Natural killer cell treated with Interleukin-12 subunit alpha and Interleukin-12 subunit beta and Interleukin-15 and Interleukin-18, amount 100 ng/mL, for 72 hours (primary cell): ENCODE measurements around the gene ZNF511. TPM values are rescaled to one million over a fixed set of nuclear protein-coding genes. Genes with fewer than 3 reads are reported as not detected.

Experiments
- ATAC-seq, 2 donors: fragments of 150-1000 bp; cut with Tn5 transposase in 1 of 2; sonication (Bioruptor Pico), chemical (Tn5 transposase) in 1 of 2; 2 replicates each; pipeline ENCODE4 v1.10.0; 2021
- DNase-seq: peaks from one replicate; pipeline ENCODE4 v3.0.0; 2022; ENCODE audit warnings: low spot score
- H3K27ac Mint-ChIP-seq, 2 donors: 1 replicate in 1 of 2; 2 replicates in 1 of 2; pipeline ENCODE4 v1.8.0; 2022; ENCODE audit warnings: mixed read lengths in 2 of 2, mild to moderate bottlenecking in 1 of 2, moderate library complexity in 1 of 2
- H3K27me3 Mint-ChIP-seq, 2 donors: 1 replicate in 1 of 2; 2 replicates in 1 of 2; pipeline ENCODE4 v1.8.0; 2022; ENCODE audit warnings: mixed read lengths in 2 of 2
- H3K36me3 Mint-ChIP-seq: one replicate; pipeline ENCODE4 v1.8.0; 2022; ENCODE audit warnings: mixed read lengths
- H3K4me1 Mint-ChIP-seq, 2 donors: 1 replicate in 1 of 2; 2 replicates in 1 of 2; pipeline ENCODE4 v1.8.0; 2022; ENCODE audit warnings: low read depth in 2 of 2, mixed read lengths in 2 of 2, mild to moderate bottlenecking in 1 of 2
- H3K4me3 Mint-ChIP-seq: one replicate; pipeline ENCODE4 v1.8.0; 2022; ENCODE audit warnings: mixed read lengths
- H3K9me3 Mint-ChIP-seq: 2 replicates; pipeline ENCODE4 v1.8.0; 2022; ENCODE audit warnings: mixed read lengths
- total RNA-seq, 2 donors: library from RNA; stranded (reverse); gene quantifications; one replicate each; pipeline ENCODE4 v1.2.3, GENCODE V29; 2022

ZNF511 gene
- total RNA-seq, 2 donors from 2014 or later = 38.1 to 73.2 TPM

- Mint-ChIP-seq H3K4me1 (peaks cover 3 to 5% of the 10 kb centered on the region in 2 donors), H3K36me3 (no peaks in the 10 kb centered on the region), H3K27ac (no peak overlapping the region), H3K9me3 (no peaks in the 10 kb centered on the region), H3K27me3 (peaks cover 14 to 21% of the 10 kb centered on the region in 2 donors), H3K4me3 (no peak overlapping the region)
- no peak for ATAC-seq
- DNase-seq = no peak
These were observed 39.2 kb downstream of the ZNF511 start for GRCh38 chr10:133347710-133348517.

DNA sequence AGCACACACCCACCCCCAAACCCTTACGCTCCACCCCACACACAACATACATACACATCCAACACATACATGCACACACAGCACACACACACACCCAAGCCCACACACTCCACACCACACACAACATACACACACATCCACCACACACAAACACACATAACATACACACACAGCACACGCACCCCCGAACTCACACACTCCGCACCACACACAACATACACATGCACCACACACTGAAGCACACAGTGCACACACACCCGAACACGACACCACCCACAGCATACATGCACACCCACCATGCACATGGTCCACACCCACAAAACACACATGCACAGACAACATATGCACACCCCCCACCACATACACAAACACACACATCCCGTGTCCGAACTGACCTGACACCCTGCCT is 40.5 kb downstream of the ZNF511 start:
- DNase-seq = no peak
- ATAC-seq = no peak
- Mint-ChIP-seq H3K9me3 (no peaks in the 10 kb centered on the region), H3K4me3 (no peak overlapping the region), H3K36me3 (no peaks in the 10 kb centered on the region), H3K27ac (no peak overlapping the region), H3K27me3 (peaks cover 9 to 14% of the 10 kb centered on the region in 2 donors), H3K4me1 (peaks cover 3 to 5% of the 10 kb centered on the region in 2 donors)

GRCh38 chr10:133349577-133350011 is 40.9 kb downstream of the ZNF511 start:
- H3K4me3 Mint-ChIP-seq = no peak overlapping the region
- no peaks in the 10 kb centered on the region for H3K36me3 Mint-ChIP-seq
- peaks cover 3 to 5% of the 10 kb centered on the region in 2 donors for H3K4me1 Mint-ChIP-seq
- no peak overlapping the region for H3K27ac Mint-ChIP-seq
- no peaks in the 10 kb centered on the region for H3K9me3 Mint-ChIP-seq
- ATAC-seq (no peak), DNase-seq (no peak)
- peaks cover 9 to 12% of the 10 kb centered on the region in 2 donors for H3K27me3 Mint-ChIP-seq

DNA sequence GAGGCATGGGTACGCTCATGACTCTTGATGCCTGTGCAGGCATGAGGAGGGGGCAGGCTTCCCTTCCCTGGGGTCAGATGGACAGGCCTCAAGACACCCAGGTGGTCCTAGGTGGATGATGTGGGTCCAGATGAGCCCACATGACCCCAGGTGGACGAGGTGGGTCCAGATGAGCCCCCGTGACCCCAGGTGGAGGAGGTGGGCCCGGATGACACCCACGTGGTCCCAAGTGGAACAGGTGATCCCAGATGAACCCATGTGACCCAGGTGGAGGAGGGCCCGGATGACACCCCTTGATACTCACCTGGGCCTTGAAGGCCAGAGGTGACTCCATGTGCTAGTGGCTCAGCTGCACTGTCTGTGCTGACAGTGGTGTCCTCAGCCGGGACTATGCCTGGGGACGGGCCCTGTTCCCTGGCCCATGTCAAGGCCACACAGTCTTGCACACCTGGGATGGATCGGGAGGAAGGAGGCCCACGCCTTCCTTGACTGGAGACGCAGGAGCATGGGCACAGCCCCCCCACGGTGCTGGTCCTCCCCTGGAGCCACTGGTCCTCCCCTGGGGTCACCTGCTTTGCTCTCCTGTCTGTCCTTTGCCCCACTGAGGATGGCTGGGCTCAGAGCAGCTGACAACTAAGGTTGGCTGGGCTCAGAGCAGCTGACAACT is 41.7 kb downstream of the ZNF511 start:
- Mint-ChIP-seq H3K27me3 (peaks cover 9% of the 10 kb centered on the region in 2 donors), H3K36me3 (no peaks in the 10 kb centered on the region), H3K4me3 (no peak overlapping the region), H3K4me1 (peaks cover 3 to 5% of the 10 kb centered on the region in 2 donors), H3K9me3 (no peaks in the 10 kb centered on the region), H3K27ac (no peak overlapping the region)
- ATAC-seq (no peak), DNase-seq (no peak)

DNA sequence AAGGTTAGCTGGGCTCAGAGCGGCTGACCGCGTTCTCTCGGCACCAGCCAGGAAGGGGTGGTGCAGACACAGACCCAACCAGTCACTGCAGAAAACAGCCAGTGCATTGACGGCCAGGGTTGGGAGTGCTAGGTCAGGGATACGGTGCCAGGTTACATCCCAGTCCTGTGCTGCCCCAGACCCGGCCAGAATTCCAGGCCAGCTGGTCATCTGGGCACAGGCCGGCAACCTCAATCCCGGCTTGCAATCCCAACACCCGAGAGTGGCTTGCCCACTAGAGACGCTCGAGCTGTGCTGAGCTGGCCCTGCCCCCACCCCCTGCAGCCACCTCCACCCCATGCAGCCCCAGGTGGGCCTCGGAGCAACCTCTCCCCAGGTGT is 42.2 kb downstream of the ZNF511 start:
- H3K4me1 Mint-ChIP-seq = peaks cover 3 to 5% of the 10 kb centered on the region in 2 donors
- H3K27me3 Mint-ChIP-seq = peaks cover 4 to 9% of the 10 kb centered on the region in 2 donors
- no peaks in the 10 kb centered on the region for H3K9me3 Mint-ChIP-seq
- ATAC-seq = no peak
- no peaks in the 10 kb centered on the region for H3K36me3 Mint-ChIP-seq
- no peak for DNase-seq
- no peak overlapping the region for H3K4me3 Mint-ChIP-seq
- H3K27ac Mint-ChIP-seq = no peak overlapping the region

DNA sequence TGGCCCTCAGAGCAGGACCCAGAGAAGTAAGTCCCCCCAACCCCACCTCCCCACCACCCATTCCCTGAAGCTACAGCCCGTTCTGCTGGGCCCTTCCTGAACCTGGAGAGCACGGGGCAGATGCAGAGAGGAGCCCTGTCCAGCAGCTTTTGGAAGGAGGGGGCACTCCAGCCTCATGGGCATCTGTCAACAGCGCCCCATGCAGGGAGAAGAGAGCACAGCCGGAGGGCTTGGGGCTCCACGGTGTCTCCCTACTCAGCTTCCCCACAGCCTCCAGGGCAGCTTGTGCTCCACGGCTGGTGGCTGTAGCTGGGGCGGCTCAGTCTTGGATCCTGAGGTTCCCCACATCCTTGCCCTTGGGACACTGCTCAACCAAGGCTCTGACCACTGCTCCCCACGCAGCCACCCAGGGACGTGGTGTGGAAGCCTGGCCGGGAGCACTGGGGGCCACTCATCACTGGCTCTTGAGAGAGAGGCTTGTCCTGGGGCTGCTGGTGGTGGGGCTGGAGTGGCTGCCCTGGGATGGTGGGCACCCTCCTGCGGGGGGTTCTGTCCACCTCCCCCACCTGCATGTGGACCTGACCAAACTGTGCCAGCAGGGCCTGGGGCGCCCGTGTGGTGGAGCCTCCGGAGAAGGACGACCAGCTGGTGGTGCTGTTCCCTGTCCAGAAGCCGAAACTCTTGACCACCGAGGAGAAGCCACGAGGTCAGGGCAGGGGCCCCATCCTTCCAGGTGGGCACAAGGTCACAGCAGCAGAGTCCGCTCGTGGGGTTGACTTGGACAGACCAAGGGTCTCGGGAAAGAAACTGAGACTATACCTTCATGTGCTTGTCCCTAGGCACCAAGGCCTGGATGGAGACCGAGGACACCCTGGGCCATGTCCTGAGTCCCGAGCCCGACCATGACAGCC is 42.9 kb downstream of the ZNF511 start:
- no peaks in the 10 kb centered on the region for H3K9me3 Mint-ChIP-seq
- ATAC-seq = no peak
- no peak overlapping the region for H3K4me3 Mint-ChIP-seq
- H3K27me3 Mint-ChIP-seq = peaks cover 4 to 9% of the 10 kb centered on the region in 2 donors
- no peak for DNase-seq
- peaks cover 3 to 5% of the 10 kb centered on the region in 2 donors for H3K4me1 Mint-ChIP-seq
- no peak overlapping the region for H3K27ac Mint-ChIP-seq
- no peaks in the 10 kb centered on the region for H3K36me3 Mint-ChIP-seq

GRCh38 chr10:133353202-133353959 is 44.7 kb downstream of the ZNF511 start:
- no peak for ATAC-seq
- H3K4me3 Mint-ChIP-seq = no peak overlapping the region

GRCh38 chr10:133353988-133354605 is 45.4 kb downstream of the ZNF511 start:
- Mint-ChIP-seq H3K27me3 (peaks cover 2 to 5% of the 10 kb centered on the region in 2 donors), H3K27ac (no peak overlapping the region), H3K36me3 (no peaks in the 10 kb centered on the region), H3K4me3 (no peak overlapping the region), H3K4me1 (peaks cover 2 to 3% of the 10 kb centered on the region in 2 donors), H3K9me3 (no peaks in the 10 kb centered on the region)
- DNase-seq (no peak), ATAC-seq (no peak)

More at GRCh38 chr10:133353202-133353959, 44.7 kb downstream of the ZNF511 start:
- no peak overlapping the region for H3K27ac Mint-ChIP-seq
- no peak for DNase-seq
- no peaks in the 10 kb centered on the region for H3K9me3 Mint-ChIP-seq
- H3K36me3 Mint-ChIP-seq = no peaks in the 10 kb centered on the region
- peaks cover 3 to 5% of the 10 kb centered on the region in 2 donors for H3K4me1 Mint-ChIP-seq
- H3K27me3 Mint-ChIP-seq = peaks cover 4 to 9% of the 10 kb centered on the region in 2 donors

DNA sequence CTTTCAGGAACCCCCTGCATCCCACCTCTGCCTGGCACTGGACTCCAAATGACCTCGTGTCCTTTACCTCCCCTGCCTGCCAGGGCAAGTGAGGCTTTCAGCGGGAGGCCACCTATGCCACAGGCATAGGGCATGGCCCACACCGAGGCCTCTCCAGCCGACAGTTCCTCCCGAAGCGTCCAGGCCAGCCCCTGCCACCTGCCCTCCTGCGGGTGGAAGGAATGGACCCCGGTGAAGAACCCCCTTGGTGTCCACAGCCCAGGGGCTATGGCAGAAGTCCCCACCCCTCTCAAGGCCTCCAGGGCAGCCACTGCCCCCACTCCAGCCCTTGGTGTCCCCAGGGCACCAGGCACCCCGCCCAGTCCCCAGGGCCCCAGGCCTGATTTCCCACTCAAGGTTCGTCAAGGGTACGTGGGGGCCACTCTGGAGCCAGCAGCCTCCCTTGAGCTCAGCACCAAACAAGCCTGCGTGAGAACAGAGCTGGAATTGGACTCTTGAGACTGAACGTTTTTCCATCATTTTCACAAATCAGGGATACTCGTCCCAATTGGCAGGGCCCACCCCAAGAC is 46.0 kb downstream of the ZNF511 start:
- no peak overlapping the region for H3K4me3 Mint-ChIP-seq
- H3K4me1 Mint-ChIP-seq = no peaks in the 10 kb centered on the region
- no peak overlapping the region for H3K27ac Mint-ChIP-seq
- no peaks in the 10 kb centered on the region for H3K9me3 Mint-ChIP-seq
- H3K27me3 Mint-ChIP-seq = no peaks in the 10 kb centered on the region
- no peak for ATAC-seq
- no peak for DNase-seq
- no peaks in the 10 kb centered on the region for H3K36me3 Mint-ChIP-seq

DNA sequence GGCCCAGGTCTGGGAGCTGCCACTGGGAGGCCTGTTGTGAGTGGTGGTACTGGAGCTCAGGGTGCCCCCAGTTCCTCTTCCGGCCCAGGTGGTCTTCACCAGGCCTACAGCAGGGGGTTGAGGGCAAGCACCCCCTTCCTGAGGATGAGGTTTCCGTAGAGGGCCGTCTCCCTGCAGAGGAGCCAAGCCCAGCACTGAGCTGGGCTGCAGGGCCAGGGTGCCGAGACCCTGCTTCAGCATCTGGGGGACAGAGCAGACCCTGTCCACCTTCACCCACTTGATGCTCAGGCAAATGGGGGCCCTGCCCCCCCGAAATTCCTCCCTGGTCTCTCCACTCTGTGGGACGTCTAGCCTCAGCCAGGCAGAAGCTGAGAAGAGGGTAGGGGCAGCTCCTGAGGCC is 46.6 kb downstream of the ZNF511 start:
- Mint-ChIP-seq H3K27me3 (no peaks in the 10 kb centered on the region), H3K4me3 (no peak overlapping the region), H3K9me3 (no peaks in the 10 kb centered on the region), H3K27ac (no peak overlapping the region), H3K4me1 (no peaks in the 10 kb centered on the region), H3K36me3 (no peaks in the 10 kb centered on the region)
- no peak for DNase-seq
- no peak for ATAC-seq

- H3K4me1 Mint-ChIP-seq = no peaks in the 10 kb centered on the region
- H3K4me3 Mint-ChIP-seq = no peak overlapping the region
- no peaks in the 10 kb centered on the region for H3K9me3 Mint-ChIP-seq
- no peak for DNase-seq
- ATAC-seq = no peak
- H3K36me3 Mint-ChIP-seq = no peaks in the 10 kb centered on the region
- no peaks in the 10 kb centered on the region for H3K27me3 Mint-ChIP-seq
- no peak overlapping the region for H3K27ac Mint-ChIP-seq
These were observed 47.3 kb downstream of the ZNF511 start for GRCh38 chr10:133355991-133356390.

- no peak for DNase-seq
- Mint-ChIP-seq H3K9me3 (no peaks in the 10 kb centered on the region), H3K4me1 (no peaks in the 10 kb centered on the region), H3K27me3 (no peaks in the 10 kb centered on the region), H3K27ac (no peak overlapping the region), H3K36me3 (no peaks in the 10 kb centered on the region), H3K4me3 (peak overlapping the region; percentile 51)
- no peak for ATAC-seq
These were observed 48.0 kb downstream of the ZNF511 start for GRCh38 chr10:133356549-133357284.
